ENCODE data around the gene SMIM3.

DNA sequence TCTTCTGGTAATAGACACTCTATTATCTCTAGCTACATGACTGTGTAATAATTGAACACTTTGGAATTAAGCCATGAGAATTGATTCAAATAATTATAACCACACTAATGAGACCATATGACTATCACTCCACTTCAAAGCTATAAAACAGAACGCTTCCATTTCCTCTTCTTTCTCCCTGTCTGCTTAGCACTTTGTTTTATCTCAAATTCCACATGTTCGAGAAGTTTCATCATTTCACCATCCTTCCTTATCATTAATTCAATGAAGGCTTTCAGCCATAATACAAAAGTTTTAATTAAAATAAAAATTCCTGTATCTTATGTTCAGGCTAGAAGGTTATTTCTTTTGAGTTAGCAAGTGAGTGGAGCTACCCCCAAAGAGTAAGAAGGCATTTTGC is 12.3 kb upstream of the SMIM3 start:
- TF ChIP-seq, protein P1, sequence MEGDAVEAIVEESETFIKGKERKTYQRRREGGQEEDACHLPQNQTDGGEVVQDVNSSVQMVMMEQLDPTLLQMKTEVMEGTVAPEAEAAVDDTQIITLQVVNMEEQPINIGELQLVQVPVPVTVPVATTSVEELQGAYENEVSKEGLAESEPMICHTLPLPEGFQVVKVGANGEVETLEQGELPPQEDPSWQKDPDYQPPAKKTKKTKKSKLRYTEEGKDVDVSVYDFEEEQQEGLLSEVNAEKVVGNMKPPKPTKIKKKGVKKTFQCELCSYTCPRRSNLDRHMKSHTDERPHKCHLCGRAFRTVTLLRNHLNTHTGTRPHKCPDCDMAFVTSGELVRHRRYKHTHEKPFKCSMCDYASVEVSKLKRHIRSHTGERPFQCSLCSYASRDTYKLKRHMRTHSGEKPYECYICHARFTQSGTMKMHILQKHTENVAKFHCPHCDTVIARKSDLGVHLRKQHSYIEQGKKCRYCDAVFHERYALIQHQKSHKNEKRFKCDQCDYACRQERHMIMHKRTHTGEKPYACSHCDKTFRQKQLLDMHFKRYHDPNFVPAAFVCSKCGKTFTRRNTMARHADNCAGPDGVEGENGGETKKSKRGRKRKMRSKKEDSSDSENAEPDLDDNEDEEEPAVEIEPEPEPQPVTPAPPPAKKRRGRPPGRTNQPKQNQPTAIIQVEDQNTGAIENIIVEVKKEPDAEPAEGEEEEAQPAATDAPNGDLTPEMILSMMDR (IDR thresholded peaks at IDR 0.05; ENCODE audit: control extremely low read depth in 1 of 3, insufficient read depth in 1 of 3, low read depth in 1 of 3, low read length in 3 of 3) = no peak
- TF ChIP-seq RFX5 (IDR thresholded peaks at IDR 0.05; ENCODE audit: borderline replicate concordance, low read depth, low read length) (no peak), EZH2 (IDR thresholded peaks at IDR 0.05; ENCODE audit: low read depth, low read length, severe bottlenecking) (no peak), TEAD4 (IDR thresholded peaks at IDR 0.05; ENCODE audit: low read depth, low read length) (no peak), RAD21 (IDR thresholded peaks at IDR 0.05 in 1 of 2, conservative IDR thresholded peaks at IDR 0.05 in 1 of 2; ENCODE audit: low read depth in 2 of 2, low read length in 2 of 2) (no peak)
